SU-DHL-6 (cell line): ENCODE measurements around the gene KCNC4.

Source experiments
- EZH2phosphoT487 ChIP-seq: fragments of 200-600 bp; sonication (generic), shearing (Covaris generic); conservative IDR thresholded peaks from 2 replicates; pipeline ENCODE4 v1.6.1; 2018; ENCODE audit warnings: mild to moderate bottlenecking, antibody characterized with exemption, low read length, moderate library complexity, mixed read lengths
- TF ChIP-seq, protein P1 (sequence below): fragments of 200-600 bp; sonication (generic); IDR thresholded peaks from one replicate; pipeline ENCODE4 v1.5.1; 2017; ENCODE audit warnings: antibody characterized with exemption, mild to moderate bottlenecking, low read length, moderate library complexity; ENCODE audit not compliant: insufficient read depth, poor library complexity, severe bottlenecking

GRCh38 chr1:110203021-110203661, 7.0 kb upstream of the KCNC4 start:
- TF ChIP-seq, protein P1, sequence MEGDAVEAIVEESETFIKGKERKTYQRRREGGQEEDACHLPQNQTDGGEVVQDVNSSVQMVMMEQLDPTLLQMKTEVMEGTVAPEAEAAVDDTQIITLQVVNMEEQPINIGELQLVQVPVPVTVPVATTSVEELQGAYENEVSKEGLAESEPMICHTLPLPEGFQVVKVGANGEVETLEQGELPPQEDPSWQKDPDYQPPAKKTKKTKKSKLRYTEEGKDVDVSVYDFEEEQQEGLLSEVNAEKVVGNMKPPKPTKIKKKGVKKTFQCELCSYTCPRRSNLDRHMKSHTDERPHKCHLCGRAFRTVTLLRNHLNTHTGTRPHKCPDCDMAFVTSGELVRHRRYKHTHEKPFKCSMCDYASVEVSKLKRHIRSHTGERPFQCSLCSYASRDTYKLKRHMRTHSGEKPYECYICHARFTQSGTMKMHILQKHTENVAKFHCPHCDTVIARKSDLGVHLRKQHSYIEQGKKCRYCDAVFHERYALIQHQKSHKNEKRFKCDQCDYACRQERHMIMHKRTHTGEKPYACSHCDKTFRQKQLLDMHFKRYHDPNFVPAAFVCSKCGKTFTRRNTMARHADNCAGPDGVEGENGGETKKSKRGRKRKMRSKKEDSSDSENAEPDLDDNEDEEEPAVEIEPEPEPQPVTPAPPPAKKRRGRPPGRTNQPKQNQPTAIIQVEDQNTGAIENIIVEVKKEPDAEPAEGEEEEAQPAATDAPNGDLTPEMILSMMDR: peak; percentile 61
- no peak for TF ChIP-seq EZH2phosphoT487
